ENCODE results near the gene MNAT1. TPM values are rescaled to one million over a fixed set of nuclear protein-coding genes. Genes with fewer than 3 reads are reported as not detected.

Gene MNAT1
- total RNA-seq, 1 donor from 2014 or later, result 40.3 TPM

DNA sequence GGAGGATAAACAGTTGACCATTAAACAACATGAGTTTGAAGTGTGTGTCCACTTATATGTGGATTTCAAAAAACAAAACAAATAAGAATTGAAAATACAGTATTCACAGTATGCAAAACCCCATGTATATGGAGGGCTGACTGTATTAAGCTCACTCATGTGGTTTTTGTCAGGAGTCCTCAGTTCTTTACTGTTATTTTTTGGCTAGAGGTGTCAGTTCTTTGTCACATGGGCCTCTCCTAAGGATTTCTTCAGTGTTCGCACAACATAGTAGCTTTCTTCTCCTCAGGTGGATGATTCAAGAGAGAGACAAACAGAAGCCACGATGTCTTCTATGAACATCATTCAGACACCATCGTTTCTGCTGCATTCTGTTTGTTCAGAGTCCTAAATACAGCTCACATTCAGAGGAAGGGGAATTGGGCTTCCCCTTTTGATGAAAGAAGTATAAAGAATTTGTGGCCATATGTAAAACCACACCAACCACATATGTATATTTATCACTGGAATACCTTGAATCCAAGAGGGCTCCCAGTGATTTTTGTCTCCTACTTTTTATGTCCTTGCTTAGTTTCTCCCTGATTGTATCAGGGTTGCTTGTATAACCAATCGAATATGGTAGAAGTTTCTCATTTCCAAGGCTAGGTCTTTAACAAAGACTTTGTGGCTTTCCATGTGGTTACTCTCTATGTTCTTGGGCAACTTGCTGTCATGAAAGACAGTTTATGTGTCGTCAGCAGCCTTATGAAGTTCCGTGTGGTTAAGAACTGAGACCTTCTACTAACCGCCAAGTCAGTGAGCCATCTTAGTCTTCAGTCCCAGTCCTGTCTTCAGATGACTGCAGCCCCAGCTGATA, 18.9 kb downstream of the MNAT1 start:
- no peak overlapping the region for H3K4me3 ChIP-seq (ENCODE audit: low read depth, low read length)
- H3K27me3 ChIP-seq (ENCODE audit: control insufficient read depth, insufficient read depth, low read length), result no peaks in the 10 kb centered on the region
- no peak for FAIRE-seq
- no peak for DNase-seq (ENCODE audit: low read depth)
- no peak for TF ChIP-seq CTCF (IDR thresholded peaks at IDR 0.05; ENCODE audit: insufficient read depth, low read length, severe bottlenecking)
- H3K36me3 ChIP-seq (ENCODE audit: control insufficient read depth, insufficient read depth, low read length), result no peaks in the 10 kb centered on the region

DNA sequence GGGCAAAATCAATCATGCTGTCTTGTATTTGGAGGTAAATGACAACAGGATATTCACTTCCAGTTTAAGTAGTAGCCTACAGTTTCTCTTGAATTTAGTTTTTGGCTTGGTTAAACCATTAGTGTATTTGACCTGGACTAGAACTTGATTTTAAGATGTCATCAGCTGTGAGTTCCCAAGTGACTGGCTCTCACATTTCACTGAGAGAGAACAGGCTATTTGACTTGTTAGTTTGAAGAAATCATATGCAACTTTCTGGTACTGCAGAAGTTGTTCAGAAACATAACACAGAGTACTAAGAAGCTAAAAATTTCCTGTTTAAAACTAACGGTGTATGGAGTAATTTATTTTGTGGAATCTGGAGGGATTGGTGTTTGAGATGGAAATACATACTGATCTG, 22.3 kb downstream of the MNAT1 start:
- DNase-seq (ENCODE audit: low read depth), result no peak
- no peaks in the 10 kb centered on the region for H3K36me3 ChIP-seq (ENCODE audit: control insufficient read depth, insufficient read depth, low read length)
- TF ChIP-seq CTCF (IDR thresholded peaks at IDR 0.05; ENCODE audit: insufficient read depth, low read length, severe bottlenecking), result no peak
- no peaks in the 10 kb centered on the region for H3K27me3 ChIP-seq (ENCODE audit: control insufficient read depth, insufficient read depth, low read length)
- no peak overlapping the region for H3K4me3 ChIP-seq (ENCODE audit: low read depth, low read length)
- no peak for FAIRE-seq

- H3K4me3 ChIP-seq (ENCODE audit: low read depth, low read length), result no peak overlapping the region
- H3K36me3 ChIP-seq (ENCODE audit: control insufficient read depth, insufficient read depth, low read length), result no peaks in the 10 kb centered on the region
- peak; percentile 93 for DNase-seq (ENCODE audit: low read depth)
- FAIRE-seq, result no peak
- no peaks in the 10 kb centered on the region for H3K27me3 ChIP-seq (ENCODE audit: control insufficient read depth, insufficient read depth, low read length)
- no peak for TF ChIP-seq CTCF (IDR thresholded peaks at IDR 0.05; ENCODE audit: insufficient read depth, low read length, severe bottlenecking)
Measured at GRCh38 chr14:60757567-60758002, 23.0 kb downstream of the MNAT1 start.

DNA sequence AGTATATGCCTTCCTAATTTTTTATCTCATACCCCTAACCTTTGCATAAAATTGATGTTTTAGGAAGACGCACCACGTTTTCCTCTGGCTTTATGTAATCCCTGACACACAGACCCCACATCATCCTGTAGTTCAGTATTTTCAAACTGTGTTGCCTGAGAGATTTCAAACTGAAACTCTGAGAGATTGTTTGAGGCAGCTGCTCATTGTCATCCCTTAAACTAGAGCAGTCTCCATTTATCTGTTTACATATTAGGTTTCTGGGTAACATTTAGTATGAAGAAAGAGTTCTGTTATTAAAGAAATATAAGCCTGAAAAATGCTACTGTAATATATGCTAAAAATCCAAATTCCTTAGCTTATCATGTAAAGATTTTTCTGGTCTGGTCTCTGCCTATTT, 24.3 kb downstream of the MNAT1 start:
- TF ChIP-seq CTCF (IDR thresholded peaks at IDR 0.05; ENCODE audit: insufficient read depth, low read length, severe bottlenecking), result no peak
- DNase-seq (ENCODE audit: low read depth) (no peak), FAIRE-seq (no peak)
- no peak overlapping the region for H3K4me3 ChIP-seq (ENCODE audit: low read depth, low read length)
- no peaks in the 10 kb centered on the region for H3K27me3 ChIP-seq (ENCODE audit: control insufficient read depth, insufficient read depth, low read length)
- no peaks in the 10 kb centered on the region for H3K36me3 ChIP-seq (ENCODE audit: control insufficient read depth, insufficient read depth, low read length)

- no peak for TF ChIP-seq CTCF (IDR thresholded peaks at IDR 0.05; ENCODE audit: insufficient read depth, low read length, severe bottlenecking)
- no peak for DNase-seq (ENCODE audit: low read depth)
- H3K4me3 ChIP-seq (ENCODE audit: low read depth, low read length), result no peak overlapping the region
- H3K27me3 ChIP-seq (ENCODE audit: control insufficient read depth, insufficient read depth, low read length), result no peaks in the 10 kb centered on the region
- no peak for FAIRE-seq
- no peaks in the 10 kb centered on the region for H3K36me3 ChIP-seq (ENCODE audit: control insufficient read depth, insufficient read depth, low read length)
Measured at GRCh38 chr14:60760209-60760608, 25.6 kb downstream of the MNAT1 start.
